Activated naive CD4-positive, alpha-beta T cell treated with anti-CD3 and anti-CD28 coated beads, Interleukin-2, amount 50 U/mL, for 24 hours (primary cell): ENCODE data around the gene APPBP2.

Experiments used
- H3K27ac Mint-ChIP-seq: one replicate; pipeline ENCODE4 v1.8.0; 2021; ENCODE audit warnings: mild to moderate bottlenecking, mixed read lengths
- H3K27me3 Mint-ChIP-seq: one replicate; pipeline ENCODE4 v1.8.0; 2021; ENCODE audit warnings: mixed read lengths
- H3K36me3 Mint-ChIP-seq: one replicate; pipeline ENCODE4 v1.8.0; 2021; ENCODE audit warnings: mixed read lengths
- H3K4me1 Mint-ChIP-seq: one replicate; pipeline ENCODE4 v1.8.0; 2021; ENCODE audit warnings: mixed read lengths
- H3K4me3 Mint-ChIP-seq: one replicate; pipeline ENCODE4 v1.8.0; 2021; ENCODE audit warnings: mild to moderate bottlenecking, mixed read lengths
- H3K9me3 Mint-ChIP-seq: one replicate; pipeline ENCODE4 v1.8.0; 2021; ENCODE audit warnings: mixed read lengths

APPBP2 gene

GRCh38 chr17:60473788-60474187 lies 52.3 kb downstream of the APPBP2 start:
- Mint-ChIP-seq H3K27me3 (no peaks in the 10 kb centered on the region), H3K4me3 (no peak overlapping the region), H3K27ac (no peak overlapping the region)

DNA sequence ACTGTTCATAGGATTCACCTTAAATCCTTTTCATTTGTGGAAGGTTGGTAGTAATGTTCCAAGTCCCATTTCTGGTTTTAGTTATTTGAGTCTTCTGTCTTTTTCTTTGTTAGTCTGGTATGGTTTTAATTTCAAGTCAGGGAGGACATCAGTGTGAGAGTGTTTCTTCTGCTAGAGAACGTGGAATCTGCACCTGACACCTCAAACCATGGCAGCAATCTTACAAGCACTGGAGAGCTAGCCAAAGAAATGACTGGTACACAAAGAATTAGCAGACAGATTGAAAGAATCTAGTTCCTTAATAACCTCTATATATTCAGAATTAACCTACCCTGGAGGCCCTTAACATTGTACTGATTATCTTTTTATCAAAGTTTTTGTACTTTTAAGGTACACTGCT lies 53.6 kb downstream of the APPBP2 start:
- H3K27me3 Mint-ChIP-seq, result no peaks in the 10 kb centered on the region
- H3K4me3 Mint-ChIP-seq, result no peak overlapping the region
- peaks cover 17% of the 10 kb centered on the region for H3K4me1 Mint-ChIP-seq
- H3K36me3 Mint-ChIP-seq, result peaks cover 19% of the 10 kb centered on the region
- no peak overlapping the region for H3K27ac Mint-ChIP-seq
- H3K9me3 Mint-ChIP-seq, result no peaks in the 10 kb centered on the region

More at GRCh38 chr17:60473788-60474187, 52.3 kb downstream of the APPBP2 start:
- Mint-ChIP-seq H3K4me1 (peaks cover 17% of the 10 kb centered on the region), H3K36me3 (peaks cover 17% of the 10 kb centered on the region), H3K9me3 (no peaks in the 10 kb centered on the region)

DNA sequence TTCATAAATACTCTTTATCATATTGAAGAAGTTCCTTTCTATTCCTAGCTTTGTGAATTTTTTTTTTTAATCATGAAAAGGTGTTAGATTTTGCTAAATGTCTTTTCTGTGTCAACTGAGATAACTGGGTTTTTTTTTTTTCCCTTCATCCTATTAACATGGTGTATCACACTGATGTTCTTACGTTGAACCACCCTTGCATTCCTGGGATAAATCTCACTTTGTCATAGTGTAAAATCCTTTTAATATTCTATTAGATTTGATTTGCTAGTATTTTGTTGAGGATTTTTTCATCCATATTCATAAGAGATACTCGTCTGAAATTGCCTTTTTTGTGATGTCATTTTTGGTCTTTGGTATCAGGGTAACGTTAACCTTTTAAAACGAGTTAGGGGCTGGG lies 54.6 kb downstream of the APPBP2 start:
- peaks cover 18% of the 10 kb centered on the region for H3K36me3 Mint-ChIP-seq
- peaks cover 17% of the 10 kb centered on the region for H3K4me1 Mint-ChIP-seq
- no peak overlapping the region for H3K4me3 Mint-ChIP-seq
- no peaks in the 10 kb centered on the region for H3K27me3 Mint-ChIP-seq
- H3K9me3 Mint-ChIP-seq, result no peaks in the 10 kb centered on the region
- H3K27ac Mint-ChIP-seq, result peak overlapping the region; percentile 82

GRCh38 chr17:60468371-60468770 lies 57.7 kb downstream of the APPBP2 start:
- no peak overlapping the region for H3K4me3 Mint-ChIP-seq
- no peaks in the 10 kb centered on the region for H3K9me3 Mint-ChIP-seq
- no peaks in the 10 kb centered on the region for H3K27me3 Mint-ChIP-seq
- peak overlapping the region; percentile 24 for H3K27ac Mint-ChIP-seq
- peaks cover 17% of the 10 kb centered on the region for H3K4me1 Mint-ChIP-seq
- peaks cover 20% of the 10 kb centered on the region for H3K36me3 Mint-ChIP-seq

DNA sequence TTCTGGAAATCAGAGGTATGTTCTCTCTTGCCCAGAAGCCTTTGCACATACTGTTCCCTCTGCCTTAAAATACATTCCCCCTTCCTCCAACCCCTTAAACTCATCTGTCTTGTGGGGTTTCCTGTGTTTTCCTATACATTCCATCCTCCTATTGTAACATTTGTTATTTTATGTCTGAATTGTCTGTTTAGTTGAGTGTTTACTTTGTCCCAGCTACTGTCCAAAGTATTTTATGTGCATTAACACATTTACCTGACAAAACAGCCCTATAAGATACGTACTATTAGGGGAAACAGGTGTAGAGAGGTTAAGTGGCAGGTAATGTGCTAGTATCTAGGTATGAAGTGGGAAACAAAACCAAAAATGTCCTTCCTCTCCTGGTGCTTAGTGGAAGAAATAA lies 61.7 kb downstream of the APPBP2 start:
- no peaks in the 10 kb centered on the region for H3K9me3 Mint-ChIP-seq

GRCh38 chr17:60463157-60463835 lies 62.7 kb downstream of the APPBP2 start:
- H3K27ac Mint-ChIP-seq, result no peak overlapping the region
- peaks cover 14% of the 10 kb centered on the region for H3K36me3 Mint-ChIP-seq
- no peak overlapping the region for H3K4me3 Mint-ChIP-seq
- no peaks in the 10 kb centered on the region for H3K4me1 Mint-ChIP-seq
- no peaks in the 10 kb centered on the region for H3K27me3 Mint-ChIP-seq
- H3K9me3 Mint-ChIP-seq, result no peaks in the 10 kb centered on the region

More for the DNA sequence above, 61.7 kb downstream of the APPBP2 start:
- Mint-ChIP-seq H3K27ac (no peak overlapping the region), H3K4me3 (no peak overlapping the region), H3K36me3 (peaks cover 9% of the 10 kb centered on the region), H3K27me3 (no peaks in the 10 kb centered on the region), H3K4me1 (no peaks in the 10 kb centered on the region)

- Mint-ChIP-seq H3K4me3 (no peak overlapping the region), H3K4me1 (no peaks in the 10 kb centered on the region), H3K36me3 (peaks cover 17% of the 10 kb centered on the region), H3K27me3 (no peaks in the 10 kb centered on the region), H3K27ac (no peak overlapping the region), H3K9me3 (no peaks in the 10 kb centered on the region)
These were observed 64.5 kb downstream of the APPBP2 start for GRCh38 chr17:60461584-60461983.

- Mint-ChIP-seq H3K9me3 (no peaks in the 10 kb centered on the region), H3K27me3 (no peaks in the 10 kb centered on the region), H3K4me1 (no peaks in the 10 kb centered on the region), H3K36me3 (peaks cover 14% of the 10 kb centered on the region), H3K4me3 (no peak overlapping the region), H3K27ac (peak overlapping the region; percentile 24)
These were observed 68.9 kb downstream of the APPBP2 start for GRCh38 chr17:60457148-60457547.

DNA sequence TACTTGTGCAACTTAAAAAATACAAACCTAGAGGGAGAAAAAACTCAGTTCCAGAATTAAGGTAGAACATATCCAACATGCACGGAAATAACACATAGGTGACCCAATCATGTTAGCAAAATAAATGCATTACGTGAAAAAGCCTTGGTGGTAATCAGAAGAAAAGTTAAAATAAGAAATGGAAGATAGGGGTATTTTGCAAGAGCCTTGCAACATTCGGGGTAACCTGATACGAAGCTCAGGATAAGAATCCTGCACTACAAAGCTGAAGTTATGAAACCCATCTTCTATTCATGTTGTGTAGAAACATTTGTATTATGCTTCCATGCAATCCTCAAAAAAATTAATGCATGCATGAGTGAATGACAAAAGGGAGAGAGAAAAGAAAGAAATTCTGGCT lies 70.7 kb downstream of the APPBP2 start:
- Mint-ChIP-seq H3K36me3 (peaks cover 12% of the 10 kb centered on the region), H3K27me3 (no peaks in the 10 kb centered on the region), H3K9me3 (no peaks in the 10 kb centered on the region), H3K27ac (no peak overlapping the region), H3K4me3 (no peak overlapping the region), H3K4me1 (no peaks in the 10 kb centered on the region)

GRCh38 chr17:60451965-60452364 lies 74.1 kb downstream of the APPBP2 start:
- H3K9me3 Mint-ChIP-seq, result no peaks in the 10 kb centered on the region
- no peak overlapping the region for H3K4me3 Mint-ChIP-seq
- H3K27ac Mint-ChIP-seq, result no peak overlapping the region
- H3K27me3 Mint-ChIP-seq, result no peaks in the 10 kb centered on the region
- no peaks in the 10 kb centered on the region for H3K4me1 Mint-ChIP-seq
- peaks cover 7% of the 10 kb centered on the region for H3K36me3 Mint-ChIP-seq

DNA sequence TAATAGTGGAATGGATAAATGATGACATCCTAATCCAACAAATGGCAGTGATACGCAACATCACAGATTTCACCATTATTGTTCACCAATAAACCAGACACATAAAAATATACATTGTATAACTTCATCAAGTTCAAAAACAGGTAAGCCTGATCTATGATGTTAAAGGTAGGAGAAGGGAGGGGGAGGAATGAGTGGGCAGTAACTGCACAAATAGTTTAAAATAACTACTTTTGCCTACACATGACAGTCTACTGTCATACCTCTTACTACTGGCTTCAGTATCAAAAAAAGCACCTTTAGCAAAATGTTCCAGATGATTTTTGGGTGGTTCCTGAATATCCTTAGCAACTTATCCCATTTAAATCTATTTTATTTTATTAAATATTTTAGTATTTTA lies 75.0 kb downstream of the APPBP2 start:
- H3K36me3 Mint-ChIP-seq, result peaks cover 7% of the 10 kb centered on the region
- H3K27me3 Mint-ChIP-seq, result no peaks in the 10 kb centered on the region
- no peak overlapping the region for H3K27ac Mint-ChIP-seq
- H3K4me3 Mint-ChIP-seq, result no peak overlapping the region
- H3K4me1 Mint-ChIP-seq, result no peaks in the 10 kb centered on the region
- no peaks in the 10 kb centered on the region for H3K9me3 Mint-ChIP-seq

- no peaks in the 10 kb centered on the region for H3K27me3 Mint-ChIP-seq
- no peaks in the 10 kb centered on the region for H3K4me1 Mint-ChIP-seq
- H3K4me3 Mint-ChIP-seq, result no peak overlapping the region
- peaks cover 5% of the 10 kb centered on the region for H3K36me3 Mint-ChIP-seq
- H3K27ac Mint-ChIP-seq, result no peak overlapping the region
- no peaks in the 10 kb centered on the region for H3K9me3 Mint-ChIP-seq
These were observed 78.7 kb downstream of the APPBP2 start for GRCh38 chr17:60447375-60447774.

DNA sequence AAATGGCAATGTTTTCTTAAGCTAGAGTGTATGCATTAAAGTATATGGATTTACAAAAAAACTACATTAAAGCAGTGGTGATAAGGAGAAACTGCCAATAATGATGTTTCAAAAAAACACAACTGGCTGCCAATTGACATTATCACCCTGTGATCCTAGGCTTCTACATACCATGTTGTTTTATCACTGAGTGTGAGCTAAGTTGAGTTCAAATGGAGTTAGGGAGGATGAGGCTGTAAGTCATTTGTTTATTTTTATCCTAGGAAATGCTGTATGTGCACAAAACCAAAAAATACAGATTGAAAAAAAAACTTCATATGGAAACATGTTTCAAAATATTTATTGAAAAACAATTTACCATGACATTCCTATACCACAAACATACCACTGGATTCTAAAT lies 80.9 kb downstream of the APPBP2 start:
- Mint-ChIP-seq H3K4me3 (no peak overlapping the region), H3K27me3 (no peaks in the 10 kb centered on the region), H3K27ac (no peak overlapping the region), H3K9me3 (no peaks in the 10 kb centered on the region), H3K4me1 (no peaks in the 10 kb centered on the region), H3K36me3 (peaks cover 5% of the 10 kb centered on the region)

DNA sequence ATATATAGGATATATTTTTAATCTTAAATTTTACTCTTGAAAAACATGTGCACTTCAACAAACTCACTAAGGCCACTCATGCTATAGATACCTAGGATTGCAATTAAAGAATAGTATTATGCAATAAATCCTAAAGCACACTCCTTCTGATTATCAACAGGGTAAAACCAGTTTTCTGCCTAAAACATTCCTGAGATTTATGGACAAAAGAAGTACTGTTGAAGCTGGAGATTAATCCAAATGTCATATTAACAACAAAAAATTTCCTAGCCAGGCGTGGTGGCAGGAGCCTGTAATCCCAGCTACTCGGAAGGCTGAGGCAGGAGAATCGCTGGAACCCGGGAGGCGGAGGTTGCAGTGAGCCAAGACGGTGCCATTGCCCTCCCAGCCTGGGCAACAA lies 82.3 kb downstream of the APPBP2 start:
- Mint-ChIP-seq H3K27ac (no peak overlapping the region), H3K36me3 (peaks cover 3% of the 10 kb centered on the region), H3K4me1 (no peaks in the 10 kb centered on the region), H3K27me3 (no peaks in the 10 kb centered on the region), H3K4me3 (no peak overlapping the region), H3K9me3 (no peaks in the 10 kb centered on the region)

- Mint-ChIP-seq H3K4me1 (no peaks in the 10 kb centered on the region), H3K9me3 (no peaks in the 10 kb centered on the region), H3K4me3 (no peak overlapping the region), H3K27me3 (no peaks in the 10 kb centered on the region), H3K36me3 (no peaks in the 10 kb centered on the region), H3K27ac (peak overlapping the region; percentile 30)
These were observed 83.5 kb downstream of the APPBP2 start for GRCh38 chr17:60442271-60443173.

DNA sequence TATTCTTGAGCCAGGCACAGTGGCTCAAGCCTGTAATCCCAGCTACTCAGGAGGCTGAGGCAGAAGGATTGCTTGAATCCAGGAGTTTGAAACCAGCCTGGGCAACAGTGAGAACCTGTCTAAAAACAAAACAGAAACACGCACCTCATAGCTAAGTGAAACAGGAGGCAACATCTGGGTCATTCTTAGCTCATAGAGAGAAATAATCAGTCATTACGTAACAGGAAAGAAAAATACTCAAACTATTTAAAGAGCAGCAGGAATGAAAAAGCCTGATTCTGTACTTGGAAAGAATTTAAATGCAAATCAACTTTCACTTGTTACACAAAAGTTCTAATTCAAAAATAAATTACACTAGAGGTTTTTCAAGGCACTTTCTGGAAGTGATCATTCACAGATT lies 86.5 kb downstream of the APPBP2 start:
- H3K4me3 Mint-ChIP-seq, result no peak overlapping the region
- no peaks in the 10 kb centered on the region for H3K36me3 Mint-ChIP-seq
- no peaks in the 10 kb centered on the region for H3K4me1 Mint-ChIP-seq
- H3K27me3 Mint-ChIP-seq, result no peaks in the 10 kb centered on the region
- H3K27ac Mint-ChIP-seq, result no peak overlapping the region
- H3K9me3 Mint-ChIP-seq, result no peaks in the 10 kb centered on the region
